Fibroblast of pulmonary artery (primary cell): ENCODE measurements around the gene PRKACA.
A peak's percentile ranks its signal among the peaks of the same experiment; 100 is the strongest.
"Not testable (repeated sequence)": the region's sequence is repeated elsewhere in the genome, so short reads cannot be mapped to it uniquely, and the experiment has no call there.

Experiments
- DNase-seq: peaks from one replicate; pipeline ENCODE4 v3.0.0-alpha.2; 2010; ENCODE audit warnings: low read depth
- H3K4me3 ChIP-seq: replicated peaks from 2 replicates; pipeline ENCODE4 v1.5.1; 2011; ENCODE audit warnings: low read depth, mild to moderate bottlenecking, control low read depth, low read length, moderate library complexity
- TF ChIP-seq, protein P1 (sequence below): IDR thresholded peaks from 2 replicates; pipeline ENCODE4 v1.5.1; 2011; ENCODE audit warnings: mild to moderate bottlenecking, control low read depth, low read length, inconsistent platforms; ENCODE audit errors: missing control alignments

PRKACA gene

DNA sequence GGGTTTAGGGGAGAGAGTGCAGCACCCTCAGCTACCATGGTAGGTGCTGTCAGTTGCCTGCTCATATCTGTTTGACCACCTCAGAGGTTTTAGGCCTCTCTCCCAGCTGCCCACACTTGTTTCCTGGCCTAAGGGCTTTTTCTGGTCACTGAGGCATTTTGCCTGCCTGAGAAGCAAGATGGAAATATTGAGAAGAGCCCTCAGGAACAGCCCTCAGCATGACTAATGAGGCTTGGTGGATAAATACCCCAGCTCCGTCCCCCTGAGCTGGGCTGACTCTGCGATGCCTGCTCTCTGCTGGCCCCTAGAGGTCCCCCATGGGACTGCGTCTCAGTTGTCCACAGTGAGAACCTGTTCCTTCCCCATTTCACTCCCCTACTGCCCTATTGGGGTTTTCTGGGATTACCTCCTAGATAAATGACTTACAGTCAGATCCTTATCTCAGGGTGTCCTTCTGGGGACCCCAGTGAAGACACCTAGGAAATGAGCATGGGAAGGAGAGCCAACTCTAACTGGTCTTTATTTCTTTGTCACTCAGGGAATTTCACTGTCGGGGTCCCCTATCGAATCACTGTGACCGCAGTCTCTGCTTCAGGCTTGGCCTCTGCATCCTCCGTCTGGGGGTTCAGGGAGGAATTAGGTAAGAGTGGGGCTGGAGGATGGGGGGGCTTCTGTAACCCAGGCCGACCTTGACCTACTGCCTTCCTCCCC lies 69.0 kb downstream of the PRKACA start:
- H3K4me3 ChIP-seq, result no peak overlapping the region
- TF ChIP-seq, protein P1, sequence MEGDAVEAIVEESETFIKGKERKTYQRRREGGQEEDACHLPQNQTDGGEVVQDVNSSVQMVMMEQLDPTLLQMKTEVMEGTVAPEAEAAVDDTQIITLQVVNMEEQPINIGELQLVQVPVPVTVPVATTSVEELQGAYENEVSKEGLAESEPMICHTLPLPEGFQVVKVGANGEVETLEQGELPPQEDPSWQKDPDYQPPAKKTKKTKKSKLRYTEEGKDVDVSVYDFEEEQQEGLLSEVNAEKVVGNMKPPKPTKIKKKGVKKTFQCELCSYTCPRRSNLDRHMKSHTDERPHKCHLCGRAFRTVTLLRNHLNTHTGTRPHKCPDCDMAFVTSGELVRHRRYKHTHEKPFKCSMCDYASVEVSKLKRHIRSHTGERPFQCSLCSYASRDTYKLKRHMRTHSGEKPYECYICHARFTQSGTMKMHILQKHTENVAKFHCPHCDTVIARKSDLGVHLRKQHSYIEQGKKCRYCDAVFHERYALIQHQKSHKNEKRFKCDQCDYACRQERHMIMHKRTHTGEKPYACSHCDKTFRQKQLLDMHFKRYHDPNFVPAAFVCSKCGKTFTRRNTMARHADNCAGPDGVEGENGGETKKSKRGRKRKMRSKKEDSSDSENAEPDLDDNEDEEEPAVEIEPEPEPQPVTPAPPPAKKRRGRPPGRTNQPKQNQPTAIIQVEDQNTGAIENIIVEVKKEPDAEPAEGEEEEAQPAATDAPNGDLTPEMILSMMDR, result peak; percentile 89
- DNase-seq, result peak; percentile 27

DNA sequence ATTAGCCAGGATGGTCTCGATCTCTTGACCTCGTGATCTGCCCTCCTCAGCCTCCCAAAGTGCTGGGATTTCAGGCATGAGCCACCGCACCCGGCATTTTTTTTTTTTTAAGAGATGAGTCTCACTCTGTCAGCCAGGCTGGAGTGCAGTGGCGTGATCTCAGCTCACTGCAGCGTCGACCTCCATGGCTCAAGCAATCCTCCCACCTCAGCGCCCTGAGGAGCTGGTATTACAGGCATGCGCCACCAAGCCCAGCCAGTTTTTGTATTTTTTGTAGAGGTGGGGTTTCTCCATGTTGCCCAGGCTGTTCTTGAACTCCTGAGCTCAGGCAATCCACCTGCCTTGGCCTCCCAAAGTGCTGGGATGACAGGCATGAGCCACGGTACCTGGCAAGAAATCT lies 69.7 kb downstream of the PRKACA start:
- not testable (repeated sequence) for H3K4me3 ChIP-seq, DNase-seq

DNA sequence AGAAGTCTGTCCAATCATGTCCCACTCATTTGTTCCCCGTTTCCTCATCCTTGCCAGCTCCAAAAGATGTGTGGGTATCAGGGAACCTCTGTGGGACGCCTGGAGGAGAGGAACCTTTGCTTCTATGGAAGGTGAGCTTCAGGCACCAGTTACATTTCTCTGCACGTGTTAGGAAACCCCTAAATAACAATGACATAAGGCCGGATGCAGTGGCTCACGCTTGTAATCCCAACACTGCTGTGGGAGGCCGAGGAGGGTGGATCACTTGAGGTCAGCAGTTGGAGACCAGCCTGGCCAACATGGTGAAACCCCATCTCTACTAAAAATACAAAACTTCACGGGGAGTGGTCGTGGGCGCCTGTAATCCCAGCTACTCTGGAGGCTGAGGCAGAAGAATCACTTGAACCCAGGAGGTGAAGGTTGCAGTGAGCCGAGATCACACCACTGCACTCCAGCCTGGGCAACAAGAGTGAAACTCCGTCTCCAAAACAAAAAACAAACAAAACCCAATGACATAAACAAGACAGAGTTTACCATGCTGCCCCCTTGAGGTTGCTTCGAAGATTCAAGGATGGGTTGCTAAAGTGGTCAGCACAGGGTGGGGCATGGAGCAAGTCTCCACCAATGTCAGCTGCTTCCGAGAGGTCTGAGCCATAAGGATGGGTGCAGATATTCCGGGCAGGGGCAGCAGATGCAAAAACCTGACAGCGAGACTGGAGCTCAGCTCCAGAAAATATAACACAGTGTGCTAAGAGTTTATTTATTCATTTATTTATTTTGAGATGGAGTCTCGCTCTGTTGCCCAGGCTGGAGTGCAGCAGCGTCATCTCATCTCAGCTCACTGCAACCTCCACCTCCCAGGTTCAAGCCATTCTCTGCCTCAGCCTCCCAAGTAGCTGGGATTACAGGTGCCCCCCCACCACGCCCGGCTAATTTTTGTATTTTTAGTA lies 74.6 kb downstream of the PRKACA start:
- DNase-seq, result peak; percentile 88
- not testable (repeated sequence) for H3K4me3 ChIP-seq
- TF ChIP-seq, protein P1, result peak; percentile 66
